22Rv1 (cell line): ENCODE data around the gene TTC28.

ENCODE experiments used
- H3K27ac ChIP-seq: fragments of 450-650 bp; 2 replicates; pipeline ENCODE4 v1.5.1; 2017
- CTCF ChIP-seq: fragments of 450-650 bp; IDR thresholded peaks from 2 replicates; pipeline ENCODE4 v1.5.1; 2017; ENCODE audit warnings: mild to moderate bottlenecking
- ZFX ChIP-seq: fragments of 450-650 bp; IDR thresholded peaks from 2 replicates; pipeline ENCODE4 v1.6.1; 2017; ENCODE audit warnings: antibody characterized with exemption, borderline replicate concordance

The TTC28 gene

GRCh38 chr22:28009272-28009827 lies 670.3 kb downstream of the TTC28 start:
- no peak for TF ChIP-seq ZFX
- peak; percentile 96 for TF ChIP-seq CTCF

GRCh38 chr22:28008649-28009048 lies 671.0 kb downstream of the TTC28 start:
- TF ChIP-seq ZFX = no peak
- no peak for TF ChIP-seq CTCF
- no peak overlapping the region for H3K27ac ChIP-seq

More at GRCh38 chr22:28009272-28009827, 670.3 kb downstream of the TTC28 start:
- H3K27ac ChIP-seq = no peak overlapping the region

- no peak for TF ChIP-seq ZFX
- no peak for TF ChIP-seq CTCF
Measured at GRCh38 chr22:28008056-28008455, 671.6 kb downstream of the TTC28 start.

GRCh38 chr22:28006271-28006670 lies 673.4 kb downstream of the TTC28 start:
- H3K27ac ChIP-seq = no peak overlapping the region
- TF ChIP-seq CTCF (no peak), ZFX (no peak)

More at GRCh38 chr22:28008056-28008455, 671.6 kb downstream of the TTC28 start:
- H3K27ac ChIP-seq = no peak overlapping the region

GRCh38 chr22:28005513-28005912 lies 674.1 kb downstream of the TTC28 start:
- TF ChIP-seq ZFX (no peak), CTCF (no peak)
- H3K27ac ChIP-seq = no peak overlapping the region

- TF ChIP-seq CTCF = no peak
- no peak for TF ChIP-seq ZFX
Measured at GRCh38 chr22:28004021-28004420, 675.6 kb downstream of the TTC28 start.

GRCh38 chr22:28002863-28003565 lies 676.6 kb downstream of the TTC28 start:
- no peak overlapping the region for H3K27ac ChIP-seq
- TF ChIP-seq ZFX (no peak), CTCF (no peak)

More at GRCh38 chr22:28004021-28004420, 675.6 kb downstream of the TTC28 start:
- H3K27ac ChIP-seq = no peak overlapping the region
